ENCODE data around the gene RAB30.

The RAB30 gene

DNA sequence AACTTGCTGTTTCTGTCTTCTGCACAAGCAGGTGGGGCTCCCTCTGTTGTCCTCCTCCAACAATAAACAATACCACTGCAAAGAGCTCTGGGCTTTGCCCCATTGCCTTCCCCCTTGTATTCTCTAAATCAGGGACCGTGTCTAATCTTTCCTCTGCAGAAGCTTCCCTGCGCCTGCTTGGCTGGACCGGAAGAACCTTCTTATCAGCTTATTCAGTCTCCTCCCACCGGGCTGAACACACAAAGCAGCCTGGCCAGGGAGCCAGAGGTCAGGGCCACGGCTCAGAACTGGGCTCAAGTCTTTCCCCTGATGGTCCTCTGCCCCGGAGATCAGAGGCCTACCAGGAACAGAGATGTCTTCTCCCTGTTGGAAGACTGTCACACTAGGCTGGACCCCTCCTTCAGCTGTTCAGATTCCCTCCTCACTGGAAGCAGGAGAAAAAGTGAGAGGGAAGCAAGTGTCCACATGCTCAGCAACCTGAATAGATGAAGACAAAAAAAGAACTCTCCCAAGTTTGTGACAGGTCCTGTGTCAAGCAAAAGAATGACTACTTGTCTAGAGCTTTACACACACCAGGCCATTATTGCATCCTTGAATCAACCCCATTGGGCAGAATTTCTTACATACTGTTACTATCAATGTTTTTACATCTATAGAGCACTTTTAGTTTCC, 63.7 kb downstream of the RAB30 start:
- DNase-seq = no peak

- no peak for DNase-seq
Observed at GRCh38 chr11:83007477-83007876, 64.2 kb downstream of the RAB30 start.

- DNase-seq = no peak
Observed at GRCh38 chr11:83006877-83007330, 64.8 kb downstream of the RAB30 start.

DNA sequence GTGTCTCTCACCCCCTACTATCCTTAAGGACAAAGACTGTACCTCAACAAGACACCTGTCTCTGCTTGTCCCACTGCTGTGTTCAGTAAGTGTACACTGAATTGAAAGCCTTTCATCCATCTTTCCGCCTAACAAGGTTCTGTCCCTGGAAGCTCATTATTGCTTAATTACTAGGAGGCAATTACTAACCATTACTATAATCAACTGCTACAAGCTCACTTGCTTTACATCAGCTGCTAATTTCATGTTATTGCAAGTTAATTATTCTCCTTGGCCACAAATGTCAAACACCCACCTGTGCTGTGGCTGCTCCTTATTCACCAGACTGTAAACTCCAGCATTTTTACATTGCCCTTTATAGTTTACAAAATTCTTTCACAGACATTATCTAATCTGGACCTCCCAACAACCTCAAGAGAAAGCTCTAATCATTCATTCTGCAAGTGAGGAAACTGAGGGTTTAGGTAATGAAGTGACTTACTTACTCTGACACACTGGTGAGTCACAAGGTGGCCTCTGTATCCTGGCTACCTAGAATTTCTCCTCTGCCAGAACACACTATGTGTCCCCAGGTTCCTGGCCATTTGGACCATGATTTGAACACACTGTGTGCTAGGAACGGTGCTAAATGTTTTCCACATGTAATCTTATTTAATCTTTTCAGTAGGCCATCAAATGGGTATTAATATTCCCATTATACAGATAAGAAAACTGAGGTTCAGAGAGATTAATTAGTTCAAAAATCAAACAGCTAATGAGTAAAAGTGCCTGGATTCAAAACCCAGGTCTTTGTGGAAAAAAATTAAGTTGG, 66.7 kb downstream of the RAB30 start:
- no peak for DNase-seq

- no peak for DNase-seq
Observed at GRCh38 chr11:83002522-83002921, 69.2 kb downstream of the RAB30 start.

DNA sequence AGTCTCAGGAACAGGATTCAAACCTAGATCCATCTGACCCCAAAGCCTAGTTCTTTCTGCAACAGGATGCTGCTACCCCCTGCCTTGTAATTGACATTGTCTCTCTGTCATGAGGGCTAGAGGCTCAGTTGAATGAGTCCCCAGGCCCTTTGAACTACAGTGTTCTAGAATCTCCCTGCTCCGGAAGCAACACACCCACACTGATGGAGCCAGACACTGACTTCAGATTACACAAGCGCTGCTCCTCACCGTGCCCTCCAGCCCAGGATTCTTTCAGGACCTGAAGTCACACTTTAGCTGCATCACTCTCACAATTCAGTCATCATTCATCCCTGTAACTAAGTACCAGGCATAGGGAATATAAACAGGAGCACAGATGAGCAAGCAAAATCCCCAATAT, 69.6 kb downstream of the RAB30 start:
- DNase-seq = peak; percentile 20

GRCh38 chr11:83000381-83000780, 71.3 kb downstream of the RAB30 start:
- DNase-seq = no peak

DNA sequence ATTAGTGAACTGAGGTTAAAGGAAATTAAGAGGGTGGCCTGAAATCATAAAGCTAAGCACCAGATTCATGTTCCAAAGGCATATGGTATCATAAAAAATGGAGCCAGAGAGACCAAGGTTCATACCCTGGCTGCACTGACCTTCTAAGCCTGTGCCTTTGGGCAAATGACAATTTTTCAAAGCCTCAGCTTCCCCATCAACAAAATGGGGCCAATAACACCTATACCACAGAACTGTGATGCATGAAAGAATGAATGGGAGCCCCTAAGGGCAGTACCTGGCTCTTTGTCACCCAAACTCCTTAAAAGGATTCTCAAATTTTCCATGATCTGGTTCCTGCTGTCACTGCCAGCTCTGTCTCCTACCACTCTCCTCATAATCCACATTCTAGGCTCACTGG, 72.5 kb downstream of the RAB30 start:
- no peak for DNase-seq

- DNase-seq = no peak
Observed at GRCh38 chr11:82998697-82999096, 73.0 kb downstream of the RAB30 start.

DNA sequence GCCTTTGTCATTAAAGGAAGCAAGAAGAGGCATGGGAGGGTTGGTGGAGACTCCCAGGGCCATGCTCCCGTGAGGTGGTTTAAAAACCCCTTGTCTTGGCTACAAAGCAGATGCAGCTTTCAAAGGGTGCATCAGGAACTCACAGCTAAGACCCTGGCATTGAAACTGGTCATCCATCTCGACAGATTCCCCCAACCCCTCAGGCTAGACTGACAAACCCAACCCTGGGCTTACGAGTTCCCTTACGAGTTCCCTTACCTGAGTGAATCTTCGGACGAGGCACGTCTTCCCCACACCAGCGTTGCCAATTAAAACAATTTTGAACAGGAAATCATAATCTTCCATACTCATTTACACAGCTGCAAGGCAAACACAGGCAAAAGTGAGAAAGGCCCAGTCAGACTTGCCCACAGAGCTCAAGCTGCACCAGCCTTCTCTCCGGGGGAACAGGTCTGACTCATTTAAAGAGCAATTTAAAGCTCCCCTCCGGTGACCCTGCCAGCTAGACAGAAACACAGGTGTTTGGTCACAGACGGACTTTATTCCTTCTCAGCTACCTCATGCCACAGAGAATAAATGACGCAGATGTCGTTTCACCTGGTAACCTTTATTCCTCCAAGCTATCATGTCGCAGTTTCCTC, 74.6 kb downstream of the RAB30 start:
- DNase-seq = no peak

GRCh38 chr11:82995754-82996398, 75.8 kb downstream of the RAB30 start:
- no peak for DNase-seq

- no peak for DNase-seq
Observed at GRCh38 chr11:82995235-82995634, 76.5 kb downstream of the RAB30 start.

- DNase-seq = no peak
Observed at GRCh38 chr11:82994604-82995230, 77.0 kb downstream of the RAB30 start.

DNA sequence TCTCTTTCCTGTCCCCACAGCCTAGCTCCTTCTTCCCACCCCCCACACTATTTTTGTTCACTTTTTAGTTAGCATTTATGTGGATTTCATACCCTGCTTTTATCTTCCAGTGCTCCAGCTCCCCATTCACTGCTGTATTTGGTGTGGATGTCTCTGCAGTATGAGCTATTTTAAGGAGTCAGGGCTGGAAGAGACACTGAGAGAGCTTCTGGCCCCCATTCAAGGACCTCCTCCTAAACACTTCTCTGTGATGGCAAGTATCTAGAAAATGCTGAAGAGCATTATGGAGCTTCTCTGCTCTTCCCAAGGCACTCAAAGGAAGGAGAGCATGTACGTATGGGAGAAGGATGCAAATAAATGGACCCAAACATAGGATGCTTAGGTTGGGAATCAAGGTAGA, 79.5 kb downstream of the RAB30 start:
- DNase-seq = no peak

- no peak for DNase-seq
Observed at GRCh38 chr11:82989628-82990404, 81.9 kb downstream of the RAB30 start.

DNA sequence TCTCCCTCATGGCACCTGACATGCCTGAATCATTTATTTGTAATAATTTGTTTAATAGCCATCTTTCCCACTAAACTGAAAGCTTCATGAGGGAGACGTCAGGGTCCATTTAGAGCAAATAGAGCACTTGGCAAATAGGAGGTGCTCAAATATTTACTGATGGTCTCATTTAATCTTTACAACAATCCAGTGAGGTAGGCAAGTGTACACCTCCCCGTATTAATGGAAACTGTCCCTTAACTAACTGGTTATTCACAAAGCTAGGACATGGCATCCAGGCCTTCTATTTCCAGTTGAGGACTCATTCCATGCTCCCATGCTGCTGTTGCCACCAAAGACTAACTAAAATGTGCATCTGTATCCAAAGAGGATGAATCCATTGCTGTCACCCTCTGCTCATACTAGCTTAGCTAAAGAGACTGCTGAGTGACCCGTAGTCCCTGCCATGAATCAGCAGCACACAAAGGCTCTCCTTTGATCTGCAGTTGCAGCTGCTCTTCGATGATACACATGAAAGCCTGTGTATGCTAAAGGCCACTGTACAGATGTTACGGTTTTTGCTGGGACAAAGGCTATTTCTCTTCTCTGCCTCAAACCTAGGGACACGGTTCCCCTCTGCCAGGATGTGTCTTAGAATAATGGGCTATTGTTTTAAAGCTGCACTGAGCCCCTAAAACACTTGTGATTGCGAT, 82.6 kb downstream of the RAB30 start:
- no peak for DNase-seq

DNA sequence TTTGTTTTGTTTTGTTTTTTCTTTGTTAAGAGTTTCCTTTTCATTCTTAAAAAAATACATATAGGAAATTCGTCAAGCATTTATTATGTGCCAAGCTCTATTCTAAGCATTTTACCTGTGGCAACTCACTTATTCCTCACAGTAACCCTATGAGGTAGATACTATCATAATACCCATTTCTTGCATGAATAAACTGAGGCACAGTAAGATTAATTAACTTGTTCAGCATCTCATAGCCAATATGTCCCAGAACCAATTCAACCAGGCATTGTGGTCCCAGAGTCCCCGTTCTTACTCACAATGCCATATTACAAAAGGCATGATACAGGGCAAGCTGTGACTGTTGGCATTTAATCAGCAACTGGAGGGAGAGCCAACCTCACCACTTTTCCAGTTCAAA, 83.7 kb downstream of the RAB30 start:
- DNase-seq = no peak

GRCh38 chr11:82986446-82986845, 85.3 kb downstream of the RAB30 start:
- DNase-seq = no peak

- no peak for DNase-seq
Observed at GRCh38 chr11:82981852-82982251, 89.8 kb downstream of the RAB30 start.

- DNase-seq = no peak
Observed at GRCh38 chr11:82980947-82981346, 90.8 kb downstream of the RAB30 start.

- DNase-seq = no peak
Observed at GRCh38 chr11:82980292-82980691, 91.4 kb downstream of the RAB30 start.

GRCh38 chr11:82979824-82980223, 91.9 kb downstream of the RAB30 start:
- no peak for DNase-seq

All from stimulated activated CD4-positive, alpha-beta T cell treated with anti-CD3 and anti-CD28 coated beads, Interleukin-4, amount 100 ng/mL, for 1 hour (primary cell).